Testis (tissue), 3 donors: Measurements from ENCODE around the gene SSBP3. TPM values are rescaled to one million over a fixed set of nuclear protein-coding genes. Genes with fewer than 3 reads are reported as not detected.
A peak's percentile ranks its signal among the peaks of the same experiment; 100 is the strongest.

Experiments
- DNase-seq: peaks from one replicate; pipeline ENCODE4 v3.0.0-alpha.2; 2019
- H3K27ac ChIP-seq, 2 donors: fragments of 200-600 bp; sonication (generic); one replicate each; pipeline ENCODE4 v1.5.1; 2019
- H3K27me3 ChIP-seq: fragments of 200-600 bp; sonication (generic); one replicate; pipeline ENCODE4 v1.5.1; 2019
- H3K36me3 ChIP-seq: fragments of 200-600 bp; sonication (generic); one replicate; pipeline ENCODE4 v1.5.1; 2017; ENCODE audit warnings: low read depth; ENCODE audit errors: missing control alignments
- H3K4me1 ChIP-seq: fragments of 200-600 bp; sonication (generic); one replicate; pipeline ENCODE4 v1.5.1; 2019
- H3K4me3 ChIP-seq, 2 donors: fragments of 200-600 bp; sonication (generic); one replicate each; pipeline ENCODE4 v1.5.1; 2017 to 2019
- H3K9me3 ChIP-seq: fragments of 200-600 bp; sonication (generic); one replicate; pipeline ENCODE4 v1.5.1; 2017
- POLR2A ChIP-seq: fragments of 450-650 bp; IDR thresholded peaks from one replicate; pipeline ENCODE4 v1.6.1; 2017; ENCODE audit warnings: antibody characterized with exemption, mild to moderate bottlenecking, moderate library complexity
- WGBS, 2 donors: methylation state at CpG; one replicate each; pipeline ENCODE4 v1.1.5; 2018; 5-methylcytosine and 5-hydroxymethylcytosine counted together
- intact Hi-C: fragments of 100-400 bp; cut with DNase I; formaldehyde crosslinking; loops from one replicate; pipeline ENCODE4 v1.15.1; 2023; ENCODE audit warnings: low total_unique reads
- polyA plus RNA-seq: library from polyadenylated mRNA; stranded (reverse); fragments of 350-450 nt; fragmentation: Illumina TruSeq; extraction: RNeasy Lipid Tissue Mini Kit (QIAGEN cat#74804); gene quantifications from one replicate; pipeline ENCODE4 v1.2.3, GENCODE V29; 2014; ENCODE audit warnings: low read depth, low replicate concordance; ENCODE audit not compliant: insufficient read depth
- total RNA-seq, 2 donors: library from RNA; depleted of rRNA; stranded (reverse); fragments of >200 nt; gene quantifications; one replicate each; pipeline ENCODE4 v1.2.3, GENCODE V29; 2016
- TF ChIP-seq, protein P1 (sequence below), 3 experiments: fragments of 450-650 bp in 2 of 3; fragments of 200-600 bp in 1 of 3; sonication (generic) in 1 of 3; IDR thresholded peaks; one replicate each; pipeline ENCODE4 v1.5.1; 2016 to 2019; ENCODE audit warnings: antibody characterized with exemption in 3 of 3, mild to moderate bottlenecking in 2 of 3, moderate library complexity in 1 of 3

Gene SSBP3
- total and polyA plus RNA-seq, 3 donors from 2014 or later: 88.8 to 99.0 (median 91.6) TPM

DNA sequence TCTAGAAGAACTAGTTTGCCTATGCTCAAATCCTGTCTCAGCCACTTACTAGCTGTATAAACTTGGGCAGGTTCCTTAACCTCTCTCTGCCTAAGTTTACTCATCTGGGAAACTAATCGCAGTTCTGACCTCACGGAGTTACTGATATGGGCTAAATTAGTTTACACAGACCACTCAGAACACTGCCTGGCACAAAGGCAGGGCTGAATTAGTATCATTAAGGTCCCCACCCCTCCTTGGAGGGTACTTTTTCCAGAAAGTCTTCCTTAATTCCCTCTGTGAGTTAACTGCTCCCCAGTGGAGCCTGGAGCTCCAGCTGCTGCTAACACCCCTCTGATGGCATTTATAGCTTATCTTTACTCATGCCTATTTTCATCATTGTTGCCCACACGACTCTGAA, 40.3 kb downstream of the SSBP3 start:
- no peaks in the 10 kb centered on the region for H3K36me3 ChIP-seq
- H3K27me3 ChIP-seq: no peaks in the 10 kb centered on the region
- intact Hi-C loops: no loop called here
- TF ChIP-seq, protein P1, sequence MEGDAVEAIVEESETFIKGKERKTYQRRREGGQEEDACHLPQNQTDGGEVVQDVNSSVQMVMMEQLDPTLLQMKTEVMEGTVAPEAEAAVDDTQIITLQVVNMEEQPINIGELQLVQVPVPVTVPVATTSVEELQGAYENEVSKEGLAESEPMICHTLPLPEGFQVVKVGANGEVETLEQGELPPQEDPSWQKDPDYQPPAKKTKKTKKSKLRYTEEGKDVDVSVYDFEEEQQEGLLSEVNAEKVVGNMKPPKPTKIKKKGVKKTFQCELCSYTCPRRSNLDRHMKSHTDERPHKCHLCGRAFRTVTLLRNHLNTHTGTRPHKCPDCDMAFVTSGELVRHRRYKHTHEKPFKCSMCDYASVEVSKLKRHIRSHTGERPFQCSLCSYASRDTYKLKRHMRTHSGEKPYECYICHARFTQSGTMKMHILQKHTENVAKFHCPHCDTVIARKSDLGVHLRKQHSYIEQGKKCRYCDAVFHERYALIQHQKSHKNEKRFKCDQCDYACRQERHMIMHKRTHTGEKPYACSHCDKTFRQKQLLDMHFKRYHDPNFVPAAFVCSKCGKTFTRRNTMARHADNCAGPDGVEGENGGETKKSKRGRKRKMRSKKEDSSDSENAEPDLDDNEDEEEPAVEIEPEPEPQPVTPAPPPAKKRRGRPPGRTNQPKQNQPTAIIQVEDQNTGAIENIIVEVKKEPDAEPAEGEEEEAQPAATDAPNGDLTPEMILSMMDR (IDR thresholded peaks at IDR 0.05): no peak
- TF ChIP-seq POLR2A: no peak
- H3K9me3 ChIP-seq: no peaks in the 10 kb centered on the region
- no peak overlapping the region for H3K4me3 ChIP-seq
- WGBS, 2 donors: 58 to 63% methylated on average over 3 of the region's 3 CpGs
- H3K4me1 ChIP-seq: peaks cover 5% of the 10 kb centered on the region
- no peak overlapping the region for H3K27ac ChIP-seq
- DNase-seq: no peak

DNA sequence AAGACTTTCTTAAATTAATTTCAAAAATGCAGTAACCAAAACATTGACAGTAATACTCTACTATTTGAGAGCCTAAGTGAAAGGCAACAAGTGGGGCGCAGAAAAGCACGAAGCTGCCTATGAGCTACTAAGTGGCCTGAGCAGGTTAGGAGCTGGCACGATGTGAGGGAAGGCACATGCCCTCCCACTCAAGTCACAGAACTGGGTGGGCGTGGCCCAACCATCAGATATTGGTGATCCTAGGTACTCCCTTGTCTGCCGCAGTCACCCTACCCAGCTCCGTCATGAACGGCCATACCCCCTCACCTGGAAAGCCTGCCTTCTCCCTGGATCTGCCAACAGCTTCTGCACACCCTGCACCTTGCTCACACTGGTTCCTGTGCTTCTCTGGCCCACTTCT, 40.8 kb downstream of the SSBP3 start:
- 78 to 79% methylated on average over 7 of the region's 7 CpGs for WGBS, 2 donors

DNA sequence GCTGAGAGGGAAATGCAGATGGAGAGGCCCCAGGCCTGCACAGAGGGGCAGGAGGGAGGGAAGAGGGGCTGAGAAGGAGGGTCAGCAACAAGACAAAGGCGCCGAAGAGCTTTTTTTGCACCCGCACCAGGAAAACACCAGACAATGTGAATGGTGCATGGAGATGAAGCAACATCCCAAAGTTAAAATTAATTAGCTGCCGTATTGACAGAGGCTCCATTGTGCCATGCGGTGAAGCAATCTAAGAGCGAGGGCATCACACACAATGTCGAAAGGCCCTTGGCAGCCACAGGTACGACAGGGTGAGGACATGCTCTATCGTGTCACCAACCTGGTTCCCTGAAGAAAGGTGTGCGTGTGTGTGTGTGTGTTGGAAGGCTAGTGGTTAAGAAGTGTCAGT, 41.2 kb downstream of the SSBP3 start:
- Histone ChIP-seq H3K9me3 (no peaks in the 10 kb centered on the region), H3K4me1 (peaks cover 3% of the 10 kb centered on the region), H3K27ac (no peak overlapping the region), H3K27me3 (no peaks in the 10 kb centered on the region), H3K36me3 (no peaks in the 10 kb centered on the region), H3K4me3 (no peak overlapping the region)
- TF ChIP-seq, protein P1 (IDR thresholded peaks at IDR 0.05): no peak
- no peak for TF ChIP-seq POLR2A
- WGBS, 2 donors: 88 to 91% methylated on average over 10 of the region's 10 CpGs
- intact Hi-C loops: no loop called here
- DNase-seq: no peak

More for the DNA sequence above, 40.8 kb downstream of the SSBP3 start:
- H3K36me3 ChIP-seq: no peaks in the 10 kb centered on the region
- H3K27ac ChIP-seq: no peak overlapping the region
- peaks cover 3% of the 10 kb centered on the region for H3K4me1 ChIP-seq
- H3K9me3 ChIP-seq: no peaks in the 10 kb centered on the region
- intact Hi-C loops: no loop called here
- peak; percentile 60 for DNase-seq
- TF ChIP-seq, protein P1 (IDR thresholded peaks at IDR 0.05): no peak
- TF ChIP-seq POLR2A: no peak
- no peaks in the 10 kb centered on the region for H3K27me3 ChIP-seq
- no peak overlapping the region for H3K4me3 ChIP-seq

DNA sequence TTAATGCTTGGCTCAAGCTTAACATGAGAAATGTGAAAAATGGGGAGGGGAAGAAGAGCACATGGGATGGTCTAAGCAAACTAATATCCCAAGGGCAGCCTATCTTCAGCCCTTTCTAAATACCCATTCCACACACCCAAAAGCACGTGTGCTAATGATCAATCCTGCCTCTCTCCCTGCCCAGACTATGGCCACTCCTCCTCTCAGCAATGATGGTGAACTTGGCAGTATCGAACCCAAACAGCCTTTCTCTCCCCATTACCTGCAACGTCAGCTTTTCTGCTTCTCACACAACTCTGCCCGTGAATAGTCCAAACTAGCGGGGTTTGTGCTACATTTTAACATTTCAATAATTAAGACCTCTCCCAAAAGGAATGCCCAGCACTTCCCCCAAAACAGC, 41.6 kb downstream of the SSBP3 start:
- H3K27ac ChIP-seq: no peak overlapping the region
- DNase-seq: no peak
- H3K4me1 ChIP-seq: peaks cover 3% of the 10 kb centered on the region
- no peaks in the 10 kb centered on the region for H3K9me3 ChIP-seq
- no peaks in the 10 kb centered on the region for H3K27me3 ChIP-seq
- 61 to 74% methylated on average over 5 of the region's 5 CpGs for WGBS, 2 donors
- H3K4me3 ChIP-seq: no peak overlapping the region
- TF ChIP-seq POLR2A: no peak
- TF ChIP-seq, protein P1 (IDR thresholded peaks at IDR 0.05): no peak
- intact Hi-C loops: no loop called here
- no peaks in the 10 kb centered on the region for H3K36me3 ChIP-seq

DNA sequence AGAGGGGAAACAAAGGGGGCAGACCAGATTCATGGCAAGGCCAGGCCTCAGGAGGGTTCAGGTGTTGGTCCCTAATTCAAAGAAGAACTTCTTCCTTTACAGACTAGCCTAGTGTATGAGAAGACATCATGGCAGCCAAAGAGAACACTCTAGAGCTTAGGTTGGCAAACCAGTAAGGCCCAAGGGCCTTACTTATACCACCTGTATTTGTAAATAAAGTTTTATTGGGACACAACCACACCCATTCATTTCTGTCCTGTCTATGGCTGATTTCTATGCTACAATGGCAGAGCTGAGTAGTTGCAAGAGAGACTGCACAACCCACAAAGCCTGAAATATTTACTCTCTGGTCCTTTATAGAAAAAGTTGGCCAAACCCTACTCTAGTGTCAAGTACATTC, 42.3 kb downstream of the SSBP3 start:
- no peaks in the 10 kb centered on the region for H3K9me3 ChIP-seq
- intact Hi-C loops: no loop called here
- H3K27ac ChIP-seq: no peak overlapping the region
- no peak for TF ChIP-seq POLR2A
- TF ChIP-seq, protein P1 (IDR thresholded peaks at IDR 0.05): no peak
- peaks cover 10% of the 10 kb centered on the region for H3K4me1 ChIP-seq
- H3K36me3 ChIP-seq: no peaks in the 10 kb centered on the region
- H3K4me3 ChIP-seq: no peak overlapping the region
- no peaks in the 10 kb centered on the region for H3K27me3 ChIP-seq
- DNase-seq: no peak
